Stimulated activated CD4-positive, alpha-beta T cell treated with anti-CD3 and anti-CD28 coated beads, Interleukin-1b, Interleukin-23, amount 100 ng/mL, for 4 hours (primary cell): ENCODE measurements around the gene OSBPL8.
"Not testable (repeated sequence)": the region's sequence is repeated elsewhere in the genome, so short reads cannot be mapped to it uniquely, and the experiment has no call there.

ENCODE experiments used
- DNase-seq, 2 donors: peaks; one replicate each; pipeline ENCODE4 v3.0.0-alpha.2; 2020; ENCODE audit warnings: low read depth in 2 of 2

OSBPL8 gene

DNA sequence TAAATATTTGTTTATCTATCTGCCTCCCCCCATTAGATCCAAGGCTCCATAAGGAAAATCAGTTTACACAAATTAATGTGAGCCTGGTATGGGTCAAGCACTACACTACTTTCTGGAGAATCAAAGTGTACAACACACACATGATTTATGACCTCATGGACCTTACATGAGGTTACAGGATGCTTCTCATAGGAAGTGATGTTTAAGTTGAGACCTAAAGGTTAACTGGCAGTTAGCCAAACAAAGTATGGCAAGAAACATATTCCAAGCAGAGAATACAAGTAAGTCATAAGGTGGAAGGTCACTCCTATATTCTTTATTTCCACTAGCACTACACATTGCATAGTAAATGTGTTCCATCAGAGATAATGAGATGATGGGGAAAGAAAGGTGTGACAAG lies 39.2 kb downstream of the OSBPL8 start:
- DNase-seq: no peak

- DNase-seq: no peak
Measured at GRCh38 chr12:76519538-76519937, 40.0 kb downstream of the OSBPL8 start.

- DNase-seq: no peak
Measured at GRCh38 chr12:76518699-76519098, 40.9 kb downstream of the OSBPL8 start.

GRCh38 chr12:76515271-76515670 lies 44.3 kb downstream of the OSBPL8 start:
- DNase-seq: no peak

DNA sequence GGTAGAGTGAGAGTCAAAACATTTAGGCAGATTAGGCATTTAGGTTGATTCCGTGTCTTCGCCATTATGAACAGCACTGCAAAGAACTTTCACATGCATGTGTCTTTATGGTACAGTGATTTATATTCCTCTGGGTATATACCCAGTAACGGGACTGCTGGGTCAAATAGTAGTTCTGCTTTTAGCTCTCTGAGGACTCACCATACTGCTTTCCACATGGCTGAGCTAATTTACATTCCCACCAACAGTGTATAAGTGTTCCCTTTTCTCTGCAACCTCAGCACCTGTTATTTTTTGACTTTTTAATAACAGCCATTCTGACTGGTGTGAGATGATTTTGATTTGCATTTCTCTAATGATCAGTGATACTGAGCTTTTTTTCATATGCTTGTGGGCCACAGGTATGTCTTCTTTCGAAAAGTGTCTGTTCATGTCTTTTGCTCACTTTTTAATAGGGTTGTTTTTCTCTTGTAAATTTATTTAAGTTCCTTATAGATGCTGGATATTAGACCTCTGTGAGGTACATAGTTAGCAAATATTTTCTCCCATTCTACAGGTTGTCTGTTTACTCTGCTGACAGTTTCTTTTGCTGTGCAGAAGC lies 48.4 kb downstream of the OSBPL8 start:
- not testable (repeated sequence) for DNase-seq

GRCh38 chr12:76508128-76508980 lies 51.2 kb downstream of the OSBPL8 start:
- DNase-seq: no peak

- no peak for DNase-seq
Measured at GRCh38 chr12:76506149-76506548, 53.4 kb downstream of the OSBPL8 start.

GRCh38 chr12:76505050-76505449 lies 54.5 kb downstream of the OSBPL8 start:
- DNase-seq: no peak

GRCh38 chr12:76504606-76505005 lies 55.0 kb downstream of the OSBPL8 start:
- no peak for DNase-seq

DNA sequence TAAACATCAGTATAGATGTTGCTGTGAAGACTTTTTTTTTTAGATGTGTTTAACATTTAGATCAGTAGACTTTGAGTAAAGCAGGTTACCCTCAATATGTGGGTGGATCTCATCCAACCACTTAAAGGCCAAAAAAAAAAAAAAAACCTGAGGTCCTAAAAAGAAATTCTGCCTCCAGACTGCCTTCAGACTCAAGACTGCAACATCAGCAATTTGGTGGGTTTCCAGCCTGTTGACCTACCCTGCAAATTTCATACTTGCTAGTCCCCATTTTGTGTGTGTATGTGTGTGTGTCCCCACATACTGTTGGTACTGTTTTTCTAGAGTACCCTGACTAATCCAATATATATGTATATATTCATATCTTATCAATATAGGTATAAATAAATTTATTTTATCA lies 55.6 kb downstream of the OSBPL8 start:
- DNase-seq: no peak

- no peak for DNase-seq
Measured at GRCh38 chr12:76501390-76501789, 58.2 kb downstream of the OSBPL8 start.

DNA sequence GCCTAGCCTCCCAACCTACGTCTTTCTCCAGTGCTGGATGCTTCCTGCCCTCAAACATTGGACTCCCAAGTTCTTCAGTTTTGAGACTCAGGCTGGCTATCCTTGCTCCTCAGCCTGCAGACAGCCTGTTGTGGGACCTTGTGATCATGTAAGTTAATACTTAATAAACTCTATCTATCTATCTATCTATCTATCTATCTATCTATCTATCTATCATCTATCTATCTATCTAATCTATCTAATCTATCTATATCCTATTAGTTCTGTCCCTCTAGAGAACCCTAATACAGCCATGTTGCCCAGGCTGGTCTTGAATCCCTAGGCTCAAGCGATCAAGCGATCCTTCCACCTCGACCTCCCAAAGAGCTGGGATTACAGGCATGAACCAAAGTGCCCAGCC lies 60.4 kb downstream of the OSBPL8 start:
- DNase-seq: not testable (repeated sequence)

- no peak for DNase-seq
Measured at GRCh38 chr12:76495556-76495955, 64.0 kb downstream of the OSBPL8 start.

DNA sequence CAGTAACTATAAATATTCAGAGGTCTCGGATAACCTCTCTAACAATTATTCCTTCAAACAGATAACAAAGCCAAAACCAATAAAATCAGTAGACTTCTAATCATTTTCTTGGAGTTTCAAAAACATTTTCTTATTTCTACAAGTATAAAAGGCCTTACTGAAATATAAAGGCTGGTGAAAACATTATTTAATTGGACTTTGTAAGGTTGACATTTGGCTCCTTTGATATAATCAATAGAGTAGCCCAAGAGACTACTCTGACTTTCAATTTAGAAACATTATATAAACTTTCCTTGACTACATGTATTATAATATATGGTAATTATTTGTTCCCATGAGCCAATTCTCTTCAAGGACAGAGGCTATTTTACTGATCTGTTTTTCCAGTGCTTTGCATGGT lies 68.3 kb downstream of the OSBPL8 start:
- DNase-seq: no peak

DNA sequence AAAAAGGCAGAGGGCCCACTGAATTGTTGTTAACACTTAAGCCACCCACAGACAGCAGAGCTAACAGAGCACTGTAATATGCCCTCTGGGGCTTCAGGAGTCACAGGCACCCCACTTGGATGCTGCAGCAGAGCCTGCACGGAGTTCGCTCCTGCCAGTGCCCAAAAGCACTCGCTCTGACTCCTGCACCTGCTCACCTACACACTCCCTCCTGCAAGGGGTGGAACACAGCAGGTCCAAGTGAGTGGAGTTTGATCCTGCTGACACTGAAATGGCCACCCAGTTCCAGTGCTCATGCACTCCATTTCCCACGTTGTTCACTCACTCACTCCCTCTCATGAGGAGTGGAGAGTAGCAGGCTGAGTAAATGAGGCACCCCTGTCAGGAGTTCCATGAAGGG lies 68.8 kb downstream of the OSBPL8 start:
- DNase-seq: no peak

DNA sequence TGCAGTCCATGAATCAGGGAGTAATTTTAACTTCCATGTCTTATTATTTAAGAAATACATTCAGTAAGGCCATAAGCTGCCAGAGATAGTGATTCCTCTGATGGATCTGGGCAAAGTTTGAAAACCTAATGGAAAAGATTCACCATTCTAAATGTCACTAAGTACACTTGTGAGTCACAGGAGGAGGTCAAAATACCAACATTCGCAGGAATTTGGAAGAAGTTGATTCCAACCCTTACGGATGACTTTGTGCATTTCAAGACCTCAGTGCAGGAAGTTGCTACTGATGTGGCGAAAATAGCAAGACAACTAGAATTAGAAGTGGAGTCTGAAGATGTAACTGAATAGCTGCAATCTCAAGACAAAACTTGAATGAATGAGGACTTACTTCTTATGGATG lies 69.8 kb downstream of the OSBPL8 start:
- no peak for DNase-seq

GRCh38 chr12:76486011-76486410 lies 73.6 kb downstream of the OSBPL8 start:
- no peak for DNase-seq

DNA sequence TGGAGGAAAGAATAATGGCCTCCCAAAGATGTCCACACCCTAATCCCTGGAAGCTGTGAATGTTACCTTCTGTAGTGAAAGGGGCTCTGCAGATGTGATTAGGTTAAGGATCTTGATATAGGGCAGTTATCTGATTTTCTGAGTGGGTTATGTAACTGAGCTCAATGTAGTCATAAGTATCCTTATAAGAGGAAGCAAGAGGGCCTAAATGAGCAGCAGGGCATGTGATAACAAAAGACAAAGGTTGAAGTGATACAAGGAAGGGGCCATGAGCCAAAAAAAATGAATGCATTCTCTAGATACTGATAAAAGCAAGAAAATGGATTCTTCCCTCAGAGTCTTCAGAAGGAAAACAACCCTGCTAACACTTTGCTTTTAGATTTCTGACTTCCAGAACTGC lies 78.8 kb downstream of the OSBPL8 start:
- DNase-seq: no peak

GRCh38 chr12:76478045-76478444 lies 81.5 kb downstream of the OSBPL8 start:
- no peak for DNase-seq

DNA sequence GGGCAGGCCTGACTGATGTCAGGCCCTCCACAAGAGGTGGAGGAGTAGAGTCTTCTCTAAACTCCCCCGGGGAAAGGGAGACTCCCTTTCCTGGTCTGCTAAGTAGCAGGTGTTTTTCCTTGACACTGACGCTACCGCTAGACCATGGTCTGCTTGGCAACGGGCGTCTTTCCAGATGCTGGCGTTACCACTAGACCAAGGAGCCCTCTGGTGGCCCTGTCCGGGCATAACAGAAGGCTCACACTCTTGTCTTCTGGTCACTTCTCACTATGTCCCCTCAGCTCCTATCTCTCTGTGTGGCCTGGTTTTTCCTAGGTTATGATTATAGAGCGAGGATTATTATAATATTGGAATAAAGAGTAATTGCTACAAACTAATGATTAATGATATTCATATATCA lies 86.7 kb downstream of the OSBPL8 start:
- DNase-seq: not testable (repeated sequence)

DNA sequence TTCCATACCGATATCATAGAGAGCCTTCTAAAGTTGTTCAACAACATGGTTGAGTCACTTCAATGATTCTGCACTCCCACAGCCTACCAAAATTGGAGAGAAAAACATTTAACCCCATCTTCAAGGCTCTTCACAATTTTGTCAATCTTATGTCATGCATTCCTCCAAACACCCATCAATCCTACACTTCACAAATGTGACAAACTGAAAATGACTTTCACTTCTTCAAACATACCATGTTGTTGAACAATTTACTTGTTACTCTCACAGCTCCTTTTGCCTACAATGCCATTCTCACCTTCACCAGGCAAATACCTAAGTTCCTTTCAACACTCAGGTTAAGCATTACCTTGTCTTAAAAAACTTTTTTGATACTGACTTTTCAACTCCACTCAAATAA lies 88.0 kb downstream of the OSBPL8 start:
- DNase-seq: no peak

- no peak for DNase-seq
Measured at GRCh38 chr12:76470028-76470939, 89.3 kb downstream of the OSBPL8 start.
